Natural killer cell treated with Interleukin-12 subunit alpha and Interleukin-12 subunit beta and Interleukin-15 and Interleukin-18, amount 100 ng/mL, for 72 hours (primary cell): Measurements from ENCODE around the gene IRX6. TPM values are rescaled to one million over a fixed set of nuclear protein-coding genes. Genes with fewer than 3 reads are reported as not detected.

ENCODE experiments used
- ATAC-seq, 2 donors: fragments of 150-1000 bp; cut with Tn5 transposase in 1 of 2; sonication (Bioruptor Pico), chemical (Tn5 transposase) in 1 of 2; 2 replicates each; pipeline ENCODE4 v1.10.0; 2021
- DNase-seq: peaks from one replicate; pipeline ENCODE4 v3.0.0; 2022; ENCODE audit warnings: low spot score
- H3K27ac Mint-ChIP-seq, 2 donors: 1 replicate in 1 of 2; 2 replicates in 1 of 2; pipeline ENCODE4 v1.8.0; 2022; ENCODE audit warnings: mixed read lengths in 2 of 2, mild to moderate bottlenecking in 1 of 2, moderate library complexity in 1 of 2
- H3K27me3 Mint-ChIP-seq, 2 donors: 1 replicate in 1 of 2; 2 replicates in 1 of 2; pipeline ENCODE4 v1.8.0; 2022; ENCODE audit warnings: mixed read lengths in 2 of 2
- H3K36me3 Mint-ChIP-seq: one replicate; pipeline ENCODE4 v1.8.0; 2022; ENCODE audit warnings: mixed read lengths
- H3K4me1 Mint-ChIP-seq, 2 donors: 1 replicate in 1 of 2; 2 replicates in 1 of 2; pipeline ENCODE4 v1.8.0; 2022; ENCODE audit warnings: low read depth in 2 of 2, mixed read lengths in 2 of 2, mild to moderate bottlenecking in 1 of 2
- H3K4me3 Mint-ChIP-seq: one replicate; pipeline ENCODE4 v1.8.0; 2022; ENCODE audit warnings: mixed read lengths
- H3K9me3 Mint-ChIP-seq: 2 replicates; pipeline ENCODE4 v1.8.0; 2022; ENCODE audit warnings: mixed read lengths
- total RNA-seq, 2 donors: library from RNA; stranded (reverse); gene quantifications; one replicate each; pipeline ENCODE4 v1.2.3, GENCODE V29; 2022

Gene IRX6
- total RNA-seq, 2 donors from 2014 or later = not detected

- H3K9me3 Mint-ChIP-seq = peaks cover 4% of the 10 kb centered on the region
- no peaks in the 10 kb centered on the region for H3K4me1 Mint-ChIP-seq
- ATAC-seq (no peak), DNase-seq (no peak)
- H3K27ac Mint-ChIP-seq = no peak overlapping the region
- peaks cover 15 to 24% of the 10 kb centered on the region in 2 donors for H3K27me3 Mint-ChIP-seq
- no peaks in the 10 kb centered on the region for H3K36me3 Mint-ChIP-seq
- no peak overlapping the region for H3K4me3 Mint-ChIP-seq
Measured at GRCh38 chr16:55294129-55294528, 29.9 kb upstream of the IRX6 start.

- H3K4me3 Mint-ChIP-seq = no peak overlapping the region
- no peak for ATAC-seq
- DNase-seq = no peak
- H3K27me3 Mint-ChIP-seq = peaks cover 21 to 33% of the 10 kb centered on the region in 2 donors
- H3K27ac Mint-ChIP-seq = no peak overlapping the region
- no peaks in the 10 kb centered on the region for H3K36me3 Mint-ChIP-seq
- no peaks in the 10 kb centered on the region for H3K4me1 Mint-ChIP-seq
- H3K9me3 Mint-ChIP-seq = peaks cover 4% of the 10 kb centered on the region
Measured at GRCh38 chr16:55294931-55295342, 29.1 kb upstream of the IRX6 start.

- no peak for ATAC-seq
- Mint-ChIP-seq H3K27ac (no peak overlapping the region), H3K4me3 (no peak overlapping the region), H3K36me3 (no peaks in the 10 kb centered on the region), H3K27me3 (peaks cover 21 to 42% of the 10 kb centered on the region in 2 donors), H3K9me3 (peaks cover 4% of the 10 kb centered on the region), H3K4me1 (no peaks in the 10 kb centered on the region)
- no peak for DNase-seq
Measured at GRCh38 chr16:55297062-55297909, 26.7 kb upstream of the IRX6 start.

- no peak for ATAC-seq
- H3K36me3 Mint-ChIP-seq = no peaks in the 10 kb centered on the region
- peaks cover 4% of the 10 kb centered on the region for H3K9me3 Mint-ChIP-seq
- peaks cover 21 to 42% of the 10 kb centered on the region in 2 donors for H3K27me3 Mint-ChIP-seq
- H3K4me1 Mint-ChIP-seq = no peaks in the 10 kb centered on the region
- H3K27ac Mint-ChIP-seq = no peak overlapping the region
- no peak for DNase-seq
- H3K4me3 Mint-ChIP-seq = no peak overlapping the region
Measured at GRCh38 chr16:55297910-55298479, 26.0 kb upstream of the IRX6 start.

- Mint-ChIP-seq H3K36me3 (no peaks in the 10 kb centered on the region), H3K9me3 (peaks cover 7% of the 10 kb centered on the region), H3K4me3 (no peak overlapping the region), H3K4me1 (no peaks in the 10 kb centered on the region), H3K27ac (no peak overlapping the region), H3K27me3 (peaks cover 24 to 52% of the 10 kb centered on the region in 2 donors)
- no peak for DNase-seq
- ATAC-seq = no peak
Measured at GRCh38 chr16:55301385-55302008, 22.5 kb upstream of the IRX6 start.

GRCh38 chr16:55302635-55303034 lies 21.4 kb upstream of the IRX6 start:
- no peak for DNase-seq
- Mint-ChIP-seq H3K27me3 (peaks cover 22 to 57% of the 10 kb centered on the region in 2 donors), H3K9me3 (peaks cover 4% of the 10 kb centered on the region), H3K27ac (no peak overlapping the region), H3K36me3 (no peaks in the 10 kb centered on the region), H3K4me1 (no peaks in the 10 kb centered on the region), H3K4me3 (no peak overlapping the region)
- no peak for ATAC-seq

- DNase-seq = no peak
- no peak for ATAC-seq
- no peaks in the 10 kb centered on the region for H3K4me1 Mint-ChIP-seq
- H3K27ac Mint-ChIP-seq = no peak overlapping the region
- peaks cover 9% of the 10 kb centered on the region for H3K9me3 Mint-ChIP-seq
- no peak overlapping the region for H3K4me3 Mint-ChIP-seq
- peaks cover 10 to 22% of the 10 kb centered on the region in 2 donors for H3K27me3 Mint-ChIP-seq
- no peaks in the 10 kb centered on the region for H3K36me3 Mint-ChIP-seq
Measured at GRCh38 chr16:55308973-55309372, 15.0 kb upstream of the IRX6 start.

GRCh38 chr16:55322327-55322726 lies 1.7 kb upstream of the IRX6 start:
- H3K27me3 Mint-ChIP-seq = peaks cover 22 to 45% of the 10 kb centered on the region in 2 donors
- H3K36me3 Mint-ChIP-seq = no peaks in the 10 kb centered on the region
- DNase-seq = no peak
- no peak overlapping the region for H3K4me3 Mint-ChIP-seq
- H3K4me1 Mint-ChIP-seq = no peaks in the 10 kb centered on the region
- no peak for ATAC-seq
- no peaks in the 10 kb centered on the region for H3K9me3 Mint-ChIP-seq
- H3K27ac Mint-ChIP-seq = no peak overlapping the region

GRCh38 chr16:55324285-55325079 lies 479 bp downstream of the IRX6 start:
- no peaks in the 10 kb centered on the region for H3K36me3 Mint-ChIP-seq
- no peaks in the 10 kb centered on the region for H3K9me3 Mint-ChIP-seq

GRCh38 chr16:55325080-55325447 lies 1.1 kb downstream of the IRX6 start:
- no peak overlapping the region for H3K4me3 Mint-ChIP-seq
- H3K36me3 Mint-ChIP-seq = no peaks in the 10 kb centered on the region
- DNase-seq (no peak), ATAC-seq (no peak)
- H3K4me1 Mint-ChIP-seq = no peaks in the 10 kb centered on the region
- H3K9me3 Mint-ChIP-seq = no peaks in the 10 kb centered on the region
- H3K27ac Mint-ChIP-seq = no peak overlapping the region
- H3K27me3 Mint-ChIP-seq = peaks cover 26 to 45% of the 10 kb centered on the region in 2 donors

More at GRCh38 chr16:55324285-55325079, 479 bp downstream of the IRX6 start:
- no peak for DNase-seq
- ATAC-seq = no peak
- H3K27ac Mint-ChIP-seq = no peak overlapping the region
- H3K4me3 Mint-ChIP-seq = no peak overlapping the region
- peaks cover 23 to 41% of the 10 kb centered on the region in 2 donors for H3K27me3 Mint-ChIP-seq
- no peaks in the 10 kb centered on the region for H3K4me1 Mint-ChIP-seq

GRCh38 chr16:55325458-55326109 lies 1.6 kb downstream of the IRX6 start:
- H3K27me3 Mint-ChIP-seq = peaks cover 30 to 45% of the 10 kb centered on the region in 2 donors
- no peaks in the 10 kb centered on the region for H3K4me1 Mint-ChIP-seq
- ATAC-seq = no peak
- no peaks in the 10 kb centered on the region for H3K36me3 Mint-ChIP-seq
- no peak overlapping the region for H3K27ac Mint-ChIP-seq
- no peaks in the 10 kb centered on the region for H3K9me3 Mint-ChIP-seq
- H3K4me3 Mint-ChIP-seq = no peak overlapping the region
- no peak for DNase-seq

- ATAC-seq (no peak), DNase-seq (no peak)
- Mint-ChIP-seq H3K27me3 (peaks cover 34 to 40% of the 10 kb centered on the region in 2 donors), H3K4me1 (no peaks in the 10 kb centered on the region), H3K4me3 (no peak overlapping the region), H3K27ac (no peak overlapping the region), H3K9me3 (no peaks in the 10 kb centered on the region), H3K36me3 (no peaks in the 10 kb centered on the region)
Measured at GRCh38 chr16:55326261-55327092, 2.5 kb downstream of the IRX6 start.
